Measurements from ENCODE around the gene WEE1. TPM values are rescaled to one million over a fixed set of nuclear protein-coding genes. Genes with fewer than 3 reads are reported as not detected.

Gene WEE1
- total RNA-seq, 1 donor from 2014 or later, result 12.4 TPM

DNA sequence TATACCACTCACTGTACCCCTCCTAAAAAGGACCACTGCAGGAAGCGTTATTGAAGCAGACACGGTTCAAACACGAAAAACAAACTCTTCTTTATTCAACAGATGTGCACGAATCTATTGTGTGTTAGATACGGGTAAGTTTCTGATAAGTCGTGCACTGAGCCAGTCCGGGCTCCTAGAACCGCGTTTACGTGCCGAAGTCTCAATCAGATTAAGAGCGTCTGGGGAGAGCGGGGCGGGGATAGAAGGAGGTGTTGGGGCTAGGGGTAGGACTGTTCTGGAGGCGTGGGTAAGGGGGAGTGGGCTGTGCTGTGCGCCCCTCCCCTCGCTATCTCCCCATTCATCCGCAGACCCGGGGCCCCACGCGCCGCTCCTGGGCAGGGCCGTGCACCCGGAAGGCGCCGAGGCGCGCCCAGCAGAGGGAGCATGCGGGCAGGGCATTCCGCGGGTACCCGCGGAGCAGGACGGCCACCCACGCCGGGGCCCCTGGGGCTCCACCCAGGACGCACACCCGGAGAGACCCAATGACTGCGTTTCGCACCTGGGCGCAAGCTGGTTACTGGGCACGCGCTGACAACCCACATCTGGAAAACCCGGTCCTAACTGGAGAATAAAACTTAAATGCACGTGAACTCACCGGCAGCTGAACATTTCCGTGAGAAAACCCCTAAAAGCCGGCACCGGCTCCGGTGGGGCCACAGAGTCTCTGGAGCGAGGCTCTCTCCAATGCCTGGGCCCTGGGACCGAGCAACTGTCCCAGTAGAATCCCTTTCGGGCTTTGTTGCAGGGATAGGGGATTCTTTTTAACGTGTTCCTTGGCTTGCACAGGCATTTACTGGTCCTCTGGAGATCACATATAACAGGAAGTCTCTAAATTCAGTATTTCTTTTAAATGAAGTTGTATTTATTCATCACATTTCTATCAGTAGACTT lies 40.6 kb downstream of the WEE1 start:
- no peaks in the 10 kb centered on the region for H3K27me3 ChIP-seq (ENCODE audit: low read depth)
- peak; percentile 96 for ATAC-seq
- intact Hi-C loops (cut with DNase I), result loop anchor here (10.0 kb wide), 1 partner anchor 79 kb away; no protein-coding TSS in a partner anchor

GRCh38 chr11:9615031-9615451 lies 41.6 kb downstream of the WEE1 start:
- intact Hi-C loops (cut with DNase I), result loop anchor here (10.0 kb wide), 1 partner anchor 80 kb away; no protein-coding TSS in a partner anchor
- no peaks in the 10 kb centered on the region for H3K9me3 ChIP-seq
- no peak for ATAC-seq
- no peak for DNase-seq
- peaks cover 25% of the 10 kb centered on the region for H3K4me1 ChIP-seq
- TF ChIP-seq CTCF (IDR thresholded peaks at IDR 0.05), result no peak
- H3K36me3 ChIP-seq, result no peaks in the 10 kb centered on the region
- peak overlapping the region; percentile 62 for H3K4me3 ChIP-seq
- peak overlapping the region; percentile 98 for H3K27ac ChIP-seq
- no peaks in the 10 kb centered on the region for H3K27me3 ChIP-seq (ENCODE audit: low read depth)

More for the DNA sequence above, 40.6 kb downstream of the WEE1 start:
- Histone ChIP-seq H3K4me1 (peaks cover 25% of the 10 kb centered on the region), H3K4me3 (peak overlapping the region; percentile 62), H3K36me3 (no peaks in the 10 kb centered on the region), H3K9me3 (no peaks in the 10 kb centered on the region), H3K27ac (peak overlapping the region; percentile 98)
- peak; percentile 88 for TF ChIP-seq CTCF (IDR thresholded peaks at IDR 0.05)
- DNase-seq, result peak; percentile 94

DNA sequence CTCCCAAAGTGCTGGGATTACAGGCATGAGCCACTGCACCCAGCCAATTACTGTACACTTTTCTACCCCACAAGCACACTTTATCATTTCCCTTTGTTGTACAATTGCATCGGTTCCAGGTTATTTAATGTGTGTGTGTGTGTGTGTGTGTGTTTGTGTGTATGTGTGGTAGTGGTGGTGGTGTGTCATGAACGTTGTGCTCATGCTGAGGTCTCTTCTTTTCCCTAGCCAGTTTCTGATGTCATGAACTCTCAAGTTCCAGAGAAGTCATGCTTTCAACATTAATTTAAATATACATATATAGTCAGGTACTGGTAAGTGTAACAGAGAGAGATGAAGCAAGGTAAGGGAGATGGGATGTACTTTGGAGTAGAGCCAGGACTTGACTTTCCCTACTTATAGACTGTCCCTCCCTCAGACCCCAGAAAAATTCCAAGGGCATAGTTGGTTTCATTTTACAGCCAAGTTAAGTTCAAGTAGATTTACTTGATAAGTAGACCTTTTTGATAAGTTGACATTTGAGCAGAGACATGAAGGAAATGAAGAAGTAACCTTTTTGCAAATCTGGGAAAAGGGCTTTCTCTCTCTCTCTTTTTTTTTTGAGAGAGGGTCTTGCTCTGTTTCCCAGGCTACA lies 42.7 kb downstream of the WEE1 start:
- ATAC-seq (no peak), DNase-seq (no peak)
- H3K36me3 ChIP-seq, result no peaks in the 10 kb centered on the region
- TF ChIP-seq CTCF (IDR thresholded peaks at IDR 0.05), result no peak
- H3K27ac ChIP-seq, result no peak overlapping the region
- no peaks in the 10 kb centered on the region for H3K27me3 ChIP-seq (ENCODE audit: low read depth)
- intact Hi-C loops (cut with DNase I), result loop anchor here (10.0 kb wide), 1 partner anchor 81 kb away; no protein-coding TSS in a partner anchor
- H3K4me3 ChIP-seq, result no peak overlapping the region
- peaks cover 25% of the 10 kb centered on the region for H3K4me1 ChIP-seq
- no peaks in the 10 kb centered on the region for H3K9me3 ChIP-seq

- Histone ChIP-seq H3K36me3 (no peaks in the 10 kb centered on the region), H3K4me3 (no peak overlapping the region), H3K27me3 (ENCODE audit: low read depth) (no peaks in the 10 kb centered on the region), H3K9me3 (no peaks in the 10 kb centered on the region), H3K4me1 (peaks cover 25% of the 10 kb centered on the region), H3K27ac (no peak overlapping the region)
- TF ChIP-seq CTCF (IDR thresholded peaks at IDR 0.05), result no peak
- ATAC-seq, result no peak
- DNase-seq, result no peak
- intact Hi-C loops (cut with DNase I), result loop anchor here (10.0 kb wide), 1 partner anchor 82 kb away; no protein-coding TSS in a partner anchor
Observed at GRCh38 chr11:9616858-9617257, 43.4 kb downstream of the WEE1 start.

DNA sequence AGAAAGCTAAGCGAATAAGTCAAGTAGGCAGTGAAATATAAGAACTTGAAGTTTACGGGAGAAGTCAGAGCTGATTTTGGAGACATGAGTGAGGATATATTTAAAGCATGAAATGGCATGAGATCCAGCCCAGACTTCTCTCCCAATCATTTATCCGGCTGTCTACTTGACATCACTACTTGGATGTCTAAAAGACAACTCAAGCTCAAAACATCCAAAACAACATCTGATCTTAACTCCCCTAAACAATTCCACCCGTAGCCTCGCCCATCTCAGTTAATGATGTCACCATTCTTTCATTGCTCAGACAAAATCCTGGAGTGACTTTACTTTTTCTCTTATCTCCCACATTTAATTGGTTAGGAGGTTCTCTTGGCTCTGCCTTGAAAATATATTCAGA lies 44.5 kb downstream of the WEE1 start:
- no peak for ATAC-seq

More for the DNA sequence above, 44.5 kb downstream of the WEE1 start:
- no peaks in the 10 kb centered on the region for H3K9me3 ChIP-seq
- no peak overlapping the region for H3K4me3 ChIP-seq
- intact Hi-C loops (cut with DNase I), result loop anchor here (10.0 kb wide), 1 partner anchor 83 kb away; no protein-coding TSS in a partner anchor
- no peaks in the 10 kb centered on the region for H3K27me3 ChIP-seq (ENCODE audit: low read depth)
- H3K36me3 ChIP-seq, result no peaks in the 10 kb centered on the region
- peaks cover 19% of the 10 kb centered on the region for H3K4me1 ChIP-seq
- no peak for DNase-seq
- H3K27ac ChIP-seq, result no peak overlapping the region
- TF ChIP-seq CTCF (IDR thresholded peaks at IDR 0.05), result no peak

Data from lower lobe of right lung (tissue), 2 donors.